PC-9 (cell line): ENCODE measurements around the gene ZMIZ1. TPM values are rescaled to one million over a fixed set of nuclear protein-coding genes. Genes with fewer than 3 reads are reported as not detected.

Experiments used
- BruUV-seq: library from RNA; stranded (reverse); fragments of 400-500 nt; replicated peaks from 2 replicates; lab custom pipeline; 2021; lab: Mats Ljungman, UMichigan
- CTCF ChIA-PET: fragments of 300-600 bp; sonication (Branson Sonifier 250); formaldehyde crosslinking; loops from one replicate; lab custom pipeline; 2022; ENCODE audit warnings: antibody characterized with exemption; lab: Charles Lee
- POLR2A ChIA-PET: fragments of 300-600 bp; sonication (Branson Sonifier 250); formaldehyde crosslinking; loops from one replicate; lab custom pipeline; 2022; ENCODE audit warnings: antibody characterized with exemption; ENCODE audit not compliant: unreplicated experiment; lab: Charles Lee
- DNase-seq, 2 experiments: peaks; one replicate each; pipeline versions ENCODE4 v3.0.0 to v3.0.0-alpha.2; 2015 to 2022; ENCODE audit warnings: mixed read lengths in 1 of 2
- H2AFZ ChIP-seq: fragments of 200-600 bp; sonication (generic); 2 replicates; pipeline ENCODE4 v1.8.1; 2017; ENCODE audit warnings: antibody characterized with exemption
- H3F3A ChIP-seq: fragments of 200-600 bp; sonication (generic); 2 replicates; pipeline ENCODE4 v1.8.1; 2017; ENCODE audit warnings: antibody characterized with exemption, mild to moderate bottlenecking, low read depth; ENCODE audit not compliant: insufficient read depth
- H3K27ac ChIP-seq: fragments of 200-600 bp; sonication (generic); 2 replicates; pipeline ENCODE4 v1.6.1; 2016; ENCODE audit warnings: mixed run types
- H3K27me3 ChIP-seq: fragments of 200-600 bp; sonication (generic); 2 replicates; pipeline ENCODE4 v1.6.1; 2016; ENCODE audit warnings: low read depth, mixed run types; ENCODE audit not compliant: insufficient read depth
- H3K36me3 ChIP-seq: fragments of 200-600 bp; sonication (generic); 2 replicates; pipeline ENCODE4 v1.6.1; 2016; ENCODE audit warnings: low read depth, mixed run types
- H3K4me1 ChIP-seq: fragments of 200-600 bp; sonication (generic); replicated peaks from 2 replicates; pipeline ENCODE4 v1.6.1; 2016; ENCODE audit warnings: mixed run types; ENCODE audit not compliant: insufficient read depth
- H3K4me2 ChIP-seq: fragments of 200-600 bp; sonication (generic); 2 replicates; pipeline ENCODE4 v1.6.1; 2017; ENCODE audit warnings: mixed run types
- H3K4me3 ChIP-seq: fragments of 200-600 bp; sonication (generic); 2 replicates; pipeline ENCODE4 v1.6.1; 2016; ENCODE audit warnings: mixed run types
- H3K79me2 ChIP-seq: fragments of 200-600 bp; sonication (generic); 2 replicates; pipeline ENCODE4 v1.6.1; 2017; ENCODE audit warnings: low read depth, mixed run types
- H3K9me2 ChIP-seq: fragments of 200-600 bp; sonication (generic); 2 replicates; pipeline ENCODE4 v1.8.1; 2017; ENCODE audit warnings: mild to moderate bottlenecking; ENCODE audit not compliant: insufficient read depth
- H3K9me3 ChIP-seq: fragments of 200-600 bp; sonication (generic); 2 replicates; pipeline ENCODE4 v1.8.1; 2016; ENCODE audit warnings: low read depth; ENCODE audit not compliant: insufficient read depth
- H4K20me1 ChIP-seq: fragments of 200-600 bp; sonication (generic); 2 replicates; pipeline ENCODE4 v1.8.1; 2017; ENCODE audit not compliant: insufficient read depth
- EZH2 ChIP-seq: fragments of 200-600 bp; sonication (generic); IDR thresholded peaks from 2 replicates; pipeline ENCODE4 v1.8.0; 2017; ENCODE audit warnings: antibody characterized with exemption, low read depth
- intact Hi-C: fragments of 100-400 bp; cut with micrococcal nuclease; formaldehyde crosslinking; loops from one replicate; pipeline ENCODE4 v1.10.0; 2022; ENCODE audit not compliant: unreplicated experiment
- total RNA-seq: library from RNA; stranded (reverse); gene quantifications from 2 replicates; pipeline ENCODE4 v1.2.3, GENCODE V29; 2021
- TF ChIP-seq, protein P1 (sequence below): fragments of 200-600 bp; sonication (generic); conservative IDR thresholded peaks from 2 replicates; pipeline ENCODE4 v1.6.1; 2017; ENCODE audit warnings: mixed run types, antibody characterized with exemption, mild to moderate bottlenecking, moderate library complexity

Gene ZMIZ1
- total RNA-seq, 1 experiment from 2014 or later = 47.6 TPM

DNA sequence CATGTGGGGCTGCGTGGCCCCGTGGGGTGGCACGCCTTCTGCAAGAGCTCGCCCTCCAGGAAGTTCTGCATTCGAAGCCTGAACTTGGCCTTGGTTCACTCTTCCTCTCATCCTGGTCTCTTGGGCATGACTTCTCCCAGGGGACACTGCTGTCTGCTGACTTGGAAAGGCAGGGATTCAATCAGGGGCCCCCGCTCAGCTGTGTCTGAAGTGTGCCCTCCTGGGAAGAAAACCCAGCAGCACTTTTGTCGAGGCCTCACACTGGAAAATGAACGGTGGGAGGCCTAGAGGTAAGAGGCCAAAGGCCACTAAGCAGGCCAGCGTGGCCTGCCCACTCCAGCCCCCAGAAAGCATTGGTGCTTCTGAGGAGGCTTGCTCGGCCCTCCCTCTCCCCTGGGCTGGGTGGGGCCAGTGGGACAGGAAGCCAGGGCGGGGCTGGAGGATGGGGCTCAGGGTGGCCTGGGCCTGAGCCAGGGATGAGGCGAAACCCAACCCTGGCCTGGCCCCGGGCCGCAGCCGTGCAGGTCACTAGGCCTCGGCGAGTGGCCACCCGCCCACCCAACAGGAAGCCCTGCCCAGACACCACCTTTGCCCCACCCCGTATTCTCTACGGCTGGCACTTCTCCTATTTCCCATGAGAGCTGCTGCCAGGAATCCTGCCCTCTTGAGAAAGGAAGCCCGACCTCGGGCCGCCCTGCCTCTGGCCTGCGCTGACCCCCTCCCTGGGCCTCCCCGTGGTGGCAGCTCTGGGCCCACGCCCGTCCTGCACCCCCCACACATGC is 81.1 kb downstream of the ZMIZ1 start:
- Histone ChIP-seq H3K4me2 (peak overlapping the region; percentile 79), H4K20me1 (no peaks in the 10 kb centered on the region; the same call in 1 of the 2 replicates), H3K27ac (peak overlapping the region; percentile 90), H3K9me2 (no peaks in the 10 kb centered on the region), H2AFZ (no peak overlapping the region), H3K4me3 (peak overlapping the region; percentile 29; the same call in 1 of the 2 replicates), H3K36me3 (no peaks in the 10 kb centered on the region), H3K79me2 (peaks cover 48% of the 10 kb centered on the region), H3K9me3 (no peaks in the 10 kb centered on the region), H3K27me3 (no peaks in the 10 kb centered on the region), H3K4me1 (peaks cover 62% of the 10 kb centered on the region), H3F3A (peaks cover 35% of the 10 kb centered on the region; the same call in 1 of the 2 replicates)
- TF ChIP-seq, protein P1, sequence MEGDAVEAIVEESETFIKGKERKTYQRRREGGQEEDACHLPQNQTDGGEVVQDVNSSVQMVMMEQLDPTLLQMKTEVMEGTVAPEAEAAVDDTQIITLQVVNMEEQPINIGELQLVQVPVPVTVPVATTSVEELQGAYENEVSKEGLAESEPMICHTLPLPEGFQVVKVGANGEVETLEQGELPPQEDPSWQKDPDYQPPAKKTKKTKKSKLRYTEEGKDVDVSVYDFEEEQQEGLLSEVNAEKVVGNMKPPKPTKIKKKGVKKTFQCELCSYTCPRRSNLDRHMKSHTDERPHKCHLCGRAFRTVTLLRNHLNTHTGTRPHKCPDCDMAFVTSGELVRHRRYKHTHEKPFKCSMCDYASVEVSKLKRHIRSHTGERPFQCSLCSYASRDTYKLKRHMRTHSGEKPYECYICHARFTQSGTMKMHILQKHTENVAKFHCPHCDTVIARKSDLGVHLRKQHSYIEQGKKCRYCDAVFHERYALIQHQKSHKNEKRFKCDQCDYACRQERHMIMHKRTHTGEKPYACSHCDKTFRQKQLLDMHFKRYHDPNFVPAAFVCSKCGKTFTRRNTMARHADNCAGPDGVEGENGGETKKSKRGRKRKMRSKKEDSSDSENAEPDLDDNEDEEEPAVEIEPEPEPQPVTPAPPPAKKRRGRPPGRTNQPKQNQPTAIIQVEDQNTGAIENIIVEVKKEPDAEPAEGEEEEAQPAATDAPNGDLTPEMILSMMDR = no peak
- no peak for TF ChIP-seq EZH2
- CTCF ChIA-PET = interaction anchor here (0.7 kb wide), 1 partner anchor 1313 kb away, joined by 9 read pairs; no protein-coding TSS in a partner anchor
- intact Hi-C loops = loop anchor here (1.0 to 10.0 kb wide), 7 partner anchors 23 to 847 kb away; partner anchors contain the start of gene ZCCHC24
- DNase-seq = peak; percentile 92 to 99
- POLR2A ChIA-PET = interaction anchor here (0.6 to 0.7 kb wide), 2 partner anchors 32 to 849 kb away, joined by 27 to 52 read pairs; no protein-coding TSS in a partner anchor
- TSS peak; percentile 43 for BruUV-seq

GRCh38 chr10:79150444-79150754 is 81.6 kb downstream of the ZMIZ1 start:
- Histone ChIP-seq H3K27me3 (no peaks in the 10 kb centered on the region), H3K9me3 (no peaks in the 10 kb centered on the region), H3K4me1 (peaks cover 67% of the 10 kb centered on the region), H3K9me2 (no peaks in the 10 kb centered on the region), H3K36me3 (no peaks in the 10 kb centered on the region), H3K4me2 (peak overlapping the region; percentile 62), H2AFZ (no peak overlapping the region), H4K20me1 (no peaks in the 10 kb centered on the region), H3K4me3 (no peak overlapping the region; the same call in 1 of the 2 replicates), H3K79me2 (peaks cover 50% of the 10 kb centered on the region), H3F3A (peaks cover 37% of the 10 kb centered on the region; the same call in 1 of the 2 replicates), H3K27ac (peak overlapping the region; percentile 90)
- DNase-seq = no peak
- intact Hi-C loops = loop anchor here (1.0 to 10.0 kb wide), 7 partner anchors 23 to 847 kb away; partner anchors contain the start of gene ZCCHC24
- CTCF ChIA-PET = interaction anchor here (0.7 kb wide), 1 partner anchor 1313 kb away, joined by 9 read pairs; no protein-coding TSS in a partner anchor
- TF ChIP-seq EZH2 = no peak
- TF ChIP-seq, protein P1 = no peak
- POLR2A ChIA-PET = interaction anchor here (0.6 to 0.7 kb wide), 2 partner anchors 31 to 850 kb away, joined by 27 to 52 read pairs; no protein-coding TSS in a partner anchor
- no TSS peak for BruUV-seq

DNA sequence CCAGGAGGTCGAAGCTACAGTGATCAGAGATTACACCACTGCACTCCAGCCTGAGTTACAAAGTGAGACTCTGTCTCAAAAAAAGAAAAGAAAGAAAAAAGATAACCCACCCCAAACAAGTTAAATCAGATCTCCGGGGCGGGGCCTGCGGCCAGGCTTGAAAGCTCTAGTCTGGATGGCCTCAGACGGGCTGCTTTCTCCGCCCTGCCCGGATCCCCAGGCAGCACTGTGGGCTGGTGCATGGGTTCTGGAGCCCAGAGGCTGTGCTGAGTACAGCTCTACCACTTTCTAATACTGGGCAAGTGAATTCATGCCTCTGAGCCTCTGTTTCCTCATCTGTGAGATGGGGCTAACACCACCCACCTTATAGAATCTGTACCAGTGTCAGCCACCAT is 83.7 kb downstream of the ZMIZ1 start:
- intact Hi-C loops = loop anchor here (10.0 kb wide), 1 partner anchor 292 kb away; the partner anchor contains the start of gene ZCCHC24
- CTCF ChIA-PET = interaction anchor here (0.9 kb wide), 1 partner anchor 20 kb away, joined by 3 read pairs; no protein-coding TSS in a partner anchor
- no peak overlapping the region for H2AFZ ChIP-seq
- peak overlapping the region; percentile 62 for H3K4me2 ChIP-seq
- H3K4me3 ChIP-seq = no peak overlapping the region; the same call in 1 of the 2 replicates
- peaks cover 83% of the 10 kb centered on the region for H3K4me1 ChIP-seq
- H3K36me3 ChIP-seq = no peaks in the 10 kb centered on the region
- peaks cover 64% of the 10 kb centered on the region for H3K79me2 ChIP-seq
- peaks cover 46% of the 10 kb centered on the region; the same call in 1 of the 2 replicates for H3F3A ChIP-seq
- POLR2A ChIA-PET = interaction anchor here (0.6 kb wide), 1 partner anchor 1311 kb away, joined by 4 read pairs; no protein-coding TSS in a partner anchor
- no peaks in the 10 kb centered on the region for H3K27me3 ChIP-seq
- H3K9me2 ChIP-seq = no peaks in the 10 kb centered on the region
- peak overlapping the region; percentile 90 for H3K27ac ChIP-seq
- no peaks in the 10 kb centered on the region for H3K9me3 ChIP-seq
- no peaks in the 10 kb centered on the region for H4K20me1 ChIP-seq
- no TSS peak for BruUV-seq
- TF ChIP-seq, protein P1 = no peak
- TF ChIP-seq EZH2 = no peak
- peak in 1 of 2 experiments; percentile 42 for DNase-seq
